Medulla oblongata (tissue), 1 donor: ENCODE results near the gene ATL1.
"Not testable (repeated sequence)": the region's sequence is repeated elsewhere in the genome, so short reads cannot be mapped to it uniquely, and the experiment has no call there.

Experiments
- DNase-seq: peaks from one replicate; pipeline ENCODE4 v3.0.0-alpha.2; 2015; ENCODE audit errors: extremely low spot score

The ATL1 gene

GRCh38 chr14:50534416-50534815 is 25.5 kb upstream of the ATL1 start:
- DNase-seq = no peak

DNA sequence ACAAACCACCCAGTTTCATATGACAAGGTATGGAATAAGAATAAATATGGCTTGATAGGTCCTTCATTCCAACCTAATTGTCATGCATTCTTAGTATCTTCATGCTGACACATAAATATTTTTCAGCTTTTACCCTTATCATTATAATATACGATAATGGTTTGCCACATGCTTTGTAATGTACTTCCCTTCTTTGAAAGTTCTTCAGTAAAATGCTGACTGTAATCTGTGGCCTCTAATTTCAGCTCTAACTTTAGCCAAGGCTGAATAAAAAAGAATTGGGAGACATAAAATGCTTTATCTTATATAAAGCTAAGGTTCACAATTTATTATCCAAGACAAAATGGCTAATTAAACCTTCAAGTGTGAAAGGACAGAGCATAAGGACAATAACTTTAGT is 24.9 kb upstream of the ATL1 start:
- DNase-seq = no peak

DNA sequence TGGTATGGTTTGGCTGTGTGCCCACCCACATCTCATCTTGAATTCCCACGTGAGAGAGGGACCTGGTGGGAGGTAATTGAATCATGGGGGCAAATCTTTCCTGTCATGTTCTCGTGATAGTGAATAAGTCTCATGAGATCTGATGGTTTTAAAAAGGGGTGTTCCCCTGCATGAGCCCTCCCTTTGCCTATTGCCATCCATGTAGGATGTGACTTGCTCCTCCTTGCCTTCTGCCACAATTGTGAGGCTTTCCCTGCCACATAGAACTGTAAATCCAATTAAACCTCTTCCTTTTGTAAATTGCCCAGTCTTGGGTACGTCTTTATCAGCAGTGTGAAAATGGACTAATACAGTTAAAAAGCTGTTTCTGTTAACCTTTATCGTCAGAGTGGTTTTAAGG is 21.9 kb upstream of the ATL1 start:
- not testable (repeated sequence) for DNase-seq

GRCh38 chr14:50539051-50539450 is 20.9 kb upstream of the ATL1 start:
- DNase-seq = no peak

- DNase-seq = no peak
Measured at GRCh38 chr14:50541159-50541567, 18.8 kb upstream of the ATL1 start.

GRCh38 chr14:50542941-50543418 is 17.0 kb upstream of the ATL1 start:
- peak; percentile 70 for DNase-seq

DNA sequence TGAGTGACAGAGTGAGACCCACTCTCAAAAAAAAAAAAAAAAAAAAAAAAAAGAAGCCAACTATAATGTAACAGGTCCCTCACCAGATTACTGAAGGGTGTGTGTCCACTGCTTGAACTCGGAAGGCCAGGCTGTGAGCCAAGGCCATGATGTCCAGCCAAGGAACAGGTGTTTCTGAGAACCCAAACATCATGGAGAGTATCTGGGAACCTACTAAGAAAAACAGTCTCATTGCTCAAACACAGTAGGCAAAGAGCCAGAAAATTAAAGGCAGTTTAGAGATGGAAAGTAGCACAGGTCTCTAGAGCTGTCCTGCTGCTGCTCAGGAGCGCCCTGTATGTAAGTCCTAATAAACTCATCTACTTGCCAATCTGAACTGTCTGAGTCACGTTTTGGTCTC is 15.0 kb upstream of the ATL1 start:
- DNase-seq = no peak

DNA sequence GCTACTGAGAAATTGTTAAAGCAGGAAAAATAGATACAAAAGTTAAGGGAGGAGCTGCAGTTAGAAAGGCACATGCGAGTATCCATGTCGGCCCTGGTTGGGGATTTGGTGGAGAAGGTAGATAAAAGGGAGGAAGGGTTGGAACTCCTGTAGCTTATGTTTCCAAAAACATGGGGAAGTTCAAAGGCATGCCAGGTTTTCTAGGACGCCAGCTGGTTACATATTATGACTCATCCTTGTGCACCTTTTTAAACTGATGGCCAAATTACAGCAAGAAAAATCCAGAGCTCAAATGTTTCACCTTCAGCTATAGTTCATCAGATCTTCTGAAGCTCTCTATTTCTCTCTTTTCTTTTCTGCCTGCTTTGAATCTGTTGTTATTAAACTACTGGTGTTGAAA is 14.3 kb upstream of the ATL1 start:
- no peak for DNase-seq

GRCh38 chr14:50550294-50550693 is 9.7 kb upstream of the ATL1 start:
- no peak for DNase-seq

DNA sequence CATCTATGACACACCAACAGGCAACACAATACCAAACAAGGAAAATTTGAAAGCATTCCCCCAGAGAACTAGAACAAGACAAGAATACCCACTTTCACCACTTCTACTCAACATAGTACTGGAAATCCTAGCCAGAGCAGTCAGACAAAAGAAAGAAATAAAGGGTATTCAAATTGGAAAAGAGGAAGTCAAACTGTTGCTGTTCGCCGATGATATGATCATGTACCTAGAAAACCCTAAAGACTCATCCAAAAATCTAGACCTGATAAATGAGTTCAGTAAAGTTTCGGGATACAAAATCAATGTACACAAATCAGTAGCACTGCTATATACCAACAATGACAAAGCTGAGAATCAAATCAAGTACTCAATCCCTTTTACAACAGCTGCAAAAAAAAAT is 8.1 kb upstream of the ATL1 start:
- DNase-seq = no peak

- DNase-seq = not testable (repeated sequence)
Measured at GRCh38 chr14:50552796-50553195, 7.1 kb upstream of the ATL1 start.

DNA sequence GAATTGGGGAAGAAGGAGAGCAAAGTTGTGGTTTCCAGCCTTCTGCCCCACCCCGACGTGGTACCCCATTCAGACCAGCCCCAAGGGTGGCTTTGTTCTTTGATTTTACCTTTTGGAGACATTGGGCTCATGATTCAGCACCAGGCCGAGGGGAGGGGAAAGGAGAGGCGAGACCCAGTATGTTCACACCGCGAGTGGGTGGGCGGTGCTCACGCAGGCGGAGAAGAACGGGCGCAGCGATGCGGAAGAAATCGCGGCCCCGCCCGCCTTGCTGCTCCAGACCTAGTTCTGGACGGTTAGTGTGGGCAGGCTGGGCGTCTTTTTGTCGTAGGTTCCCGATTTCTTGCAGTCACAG is 963 bp downstream of the ATL1 start:
- peak; percentile 85 for DNase-seq

DNA sequence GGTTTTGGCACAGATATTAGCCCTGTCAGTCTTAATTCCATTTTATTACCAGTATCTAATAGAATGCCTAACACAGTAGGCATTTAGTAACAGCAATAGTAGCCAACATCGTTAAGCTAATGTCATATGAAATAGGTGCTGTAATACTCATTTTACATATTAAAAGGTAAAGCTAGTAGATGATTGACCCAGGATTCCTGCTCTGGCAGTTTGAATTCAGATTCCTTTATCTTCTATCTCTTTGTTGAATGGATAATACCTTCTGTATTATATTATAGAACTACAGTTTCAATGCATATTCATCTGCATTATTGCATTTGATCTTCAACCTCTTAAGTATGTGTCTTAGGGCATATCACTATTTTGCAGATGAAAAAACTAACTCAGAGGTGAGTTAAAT is 2.9 kb downstream of the ATL1 start:
- no peak for DNase-seq

GRCh38 chr14:50569714-50570274 is 9.8 kb downstream of the ATL1 start:
- no peak for DNase-seq

GRCh38 chr14:50573862-50574261 is 13.9 kb downstream of the ATL1 start:
- no peak for DNase-seq

DNA sequence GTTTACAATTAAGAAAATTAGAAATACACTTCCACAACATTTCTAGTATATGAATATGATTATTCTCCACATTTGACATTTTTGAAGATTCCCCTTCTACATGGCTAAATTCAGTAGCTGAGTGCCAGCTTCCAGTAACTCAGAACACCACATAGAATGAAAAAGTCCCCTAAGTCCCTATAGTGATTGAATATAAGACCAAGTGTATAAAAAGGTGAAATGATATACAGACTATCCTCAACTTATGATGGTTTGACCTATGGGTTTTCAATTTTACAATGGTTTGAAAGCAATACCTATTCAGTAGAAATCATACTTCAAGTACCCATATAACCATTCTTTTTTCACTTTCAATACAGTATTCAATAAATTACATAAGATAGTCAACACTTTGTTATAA is 15.8 kb downstream of the ATL1 start:
- no peak for DNase-seq

DNA sequence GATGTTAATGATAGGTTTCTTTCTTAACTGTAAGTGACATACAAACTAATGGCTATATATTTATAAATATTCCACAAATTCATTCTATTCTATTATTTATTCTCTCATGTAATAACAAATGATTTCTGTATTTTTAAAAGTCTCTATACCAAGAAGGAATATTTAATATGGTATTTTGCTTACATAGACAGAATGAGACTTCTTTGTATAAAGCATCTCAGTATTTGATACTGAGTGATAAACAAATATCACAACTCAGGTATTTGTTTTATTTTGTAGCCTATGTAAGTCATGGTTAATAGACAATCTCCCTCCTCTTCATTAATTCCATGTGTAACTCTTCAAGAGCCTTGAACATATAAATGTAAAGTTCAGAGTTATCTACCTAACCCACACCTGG is 18.0 kb downstream of the ATL1 start:
- no peak for DNase-seq

DNA sequence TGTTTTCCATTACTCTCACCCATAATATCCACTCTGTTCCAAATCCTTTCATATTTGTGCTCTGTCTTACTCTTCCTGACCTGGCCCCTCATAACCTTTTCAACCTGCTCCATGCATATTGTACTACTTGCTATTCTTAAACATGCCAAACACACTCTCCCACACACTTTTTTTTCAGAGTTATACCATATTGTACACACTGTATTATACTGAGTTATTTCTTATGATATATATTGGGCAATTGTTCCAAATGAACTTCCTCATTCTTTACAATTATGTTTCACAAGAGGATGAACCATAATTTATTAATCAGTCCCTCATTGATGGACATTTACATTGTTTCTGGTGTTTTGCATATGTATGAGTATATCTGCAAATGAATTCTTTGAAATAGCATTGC is 18.5 kb downstream of the ATL1 start:
- no peak for DNase-seq

DNA sequence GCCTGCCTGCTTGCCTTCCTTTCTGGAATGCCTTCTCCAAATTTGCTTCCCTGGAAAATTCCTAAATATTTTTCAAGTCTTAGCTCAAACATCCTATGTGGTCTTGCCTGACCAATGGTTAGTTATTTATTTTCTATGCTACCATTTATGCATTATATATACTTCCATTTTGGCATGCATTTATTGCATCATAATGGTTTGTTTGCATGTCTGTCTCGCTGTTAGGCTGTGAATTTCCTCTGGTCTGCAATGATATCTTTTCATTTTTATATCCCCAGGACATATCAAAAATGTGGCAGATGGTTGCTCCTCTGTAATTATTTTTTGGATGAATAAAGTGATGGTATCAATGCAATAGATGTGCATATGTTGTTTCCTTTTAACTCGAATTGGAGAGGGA is 30.5 kb downstream of the ATL1 start:
- no peak for DNase-seq

GRCh38 chr14:50594577-50595316 is 34.8 kb downstream of the ATL1 start:
- DNase-seq = no peak

- no peak for DNase-seq
Measured at GRCh38 chr14:50598765-50599164, 38.8 kb downstream of the ATL1 start.

GRCh38 chr14:50599700-50600444 is 39.9 kb downstream of the ATL1 start:
- DNase-seq = peak; percentile 75

- DNase-seq = no peak
Measured at GRCh38 chr14:50600849-50601248, 40.9 kb downstream of the ATL1 start.
